ENCODE data around the gene ATXN1L.

- TF ChIP-seq ISL1 (CRISPR knock-in tag; IDR thresholded peaks at IDR 0.05) (no peak), TSHZ2 (CRISPR knock-in tag; IDR thresholded peaks at IDR 0.05) (no peak), POU6F1 (CRISPR knock-in tag; IDR thresholded peaks at IDR 0.05; ENCODE audit: borderline replicate concordance, low read depth) (no peak), OSR1 (CRISPR knock-in tag; IDR thresholded peaks at IDR 0.05) (no peak), ZNF565 (CRISPR knock-in tag; conservative IDR thresholded peaks at IDR 0.05; ENCODE audit: low read depth) (no peak), CSRNP3 (CRISPR knock-in tag; IDR thresholded peaks at IDR 0.05) (no peak), ZC3H10 (CRISPR knock-in tag; IDR thresholded peaks at IDR 0.05) (no peak), RARB (CRISPR knock-in tag; IDR thresholded peaks at IDR 0.05) (no peak), SNAI2 (CRISPR knock-in tag; IDR thresholded peaks at IDR 0.05) (no peak)
These were observed 2.8 kb downstream of the ATXN1L start for GRCh38 chr16:71848622-71849021.
